PC-9 (cell line): ENCODE measurements around the gene ESR1.

Experiments used
- EZH2 ChIP-seq: fragments of 200-600 bp; sonication (generic); IDR thresholded peaks from 2 replicates; pipeline ENCODE4 v1.8.0; 2017; ENCODE audit warnings: antibody characterized with exemption, low read depth
- TF ChIP-seq, protein P1 (sequence below): fragments of 200-600 bp; sonication (generic); conservative IDR thresholded peaks from 2 replicates; pipeline ENCODE4 v1.6.1; 2017; ENCODE audit warnings: mixed run types, antibody characterized with exemption, mild to moderate bottlenecking, moderate library complexity

DNA sequence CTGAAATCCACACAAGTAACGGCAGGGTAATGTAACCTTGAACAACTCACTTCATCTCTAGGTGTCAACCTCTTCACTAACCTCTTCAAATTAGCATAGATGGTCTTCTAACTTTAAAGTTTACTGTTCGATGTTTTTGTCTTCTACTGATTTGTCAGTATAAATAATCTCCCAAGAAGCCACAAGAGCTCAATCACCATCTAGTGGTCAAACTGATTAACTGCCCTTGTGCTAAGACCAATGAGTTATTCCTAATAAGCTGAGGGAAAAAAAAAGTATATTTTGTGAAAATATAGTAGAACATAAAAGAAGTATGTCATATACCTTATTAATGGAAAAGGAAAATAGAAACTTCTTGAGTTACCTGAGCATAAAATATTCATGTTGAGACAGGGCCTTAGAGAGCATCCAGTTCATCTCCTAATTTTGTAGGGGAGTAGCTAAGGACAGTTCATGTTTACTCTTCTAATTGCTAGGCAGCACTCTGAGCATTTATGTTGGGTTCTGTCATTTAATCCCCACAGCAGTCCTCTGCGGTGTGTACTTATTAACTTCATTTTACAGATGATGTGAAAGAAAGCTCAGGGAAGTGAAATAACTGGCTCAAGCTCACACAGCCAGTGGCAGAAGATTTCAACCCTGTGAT is 317.1 kb downstream of the ESR1 start:
- no peak for TF ChIP-seq EZH2
- TF ChIP-seq, protein P1, sequence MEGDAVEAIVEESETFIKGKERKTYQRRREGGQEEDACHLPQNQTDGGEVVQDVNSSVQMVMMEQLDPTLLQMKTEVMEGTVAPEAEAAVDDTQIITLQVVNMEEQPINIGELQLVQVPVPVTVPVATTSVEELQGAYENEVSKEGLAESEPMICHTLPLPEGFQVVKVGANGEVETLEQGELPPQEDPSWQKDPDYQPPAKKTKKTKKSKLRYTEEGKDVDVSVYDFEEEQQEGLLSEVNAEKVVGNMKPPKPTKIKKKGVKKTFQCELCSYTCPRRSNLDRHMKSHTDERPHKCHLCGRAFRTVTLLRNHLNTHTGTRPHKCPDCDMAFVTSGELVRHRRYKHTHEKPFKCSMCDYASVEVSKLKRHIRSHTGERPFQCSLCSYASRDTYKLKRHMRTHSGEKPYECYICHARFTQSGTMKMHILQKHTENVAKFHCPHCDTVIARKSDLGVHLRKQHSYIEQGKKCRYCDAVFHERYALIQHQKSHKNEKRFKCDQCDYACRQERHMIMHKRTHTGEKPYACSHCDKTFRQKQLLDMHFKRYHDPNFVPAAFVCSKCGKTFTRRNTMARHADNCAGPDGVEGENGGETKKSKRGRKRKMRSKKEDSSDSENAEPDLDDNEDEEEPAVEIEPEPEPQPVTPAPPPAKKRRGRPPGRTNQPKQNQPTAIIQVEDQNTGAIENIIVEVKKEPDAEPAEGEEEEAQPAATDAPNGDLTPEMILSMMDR, result peak; percentile 94
